IMR-90 (cell line): ENCODE results near the gene PRKACB. TPM values are rescaled to one million over a fixed set of nuclear protein-coding genes. Genes with fewer than 3 reads are reported as not detected.

ENCODE experiments used
- ATAC-seq: fragments of 200-7000 bp; cut with Tn5 transposase; 2 replicates; pipeline ENCODE4 v1.9.1; 2020; ENCODE audit warnings: low read depth, mild to moderate bottlenecking, moderate library complexity
- BruUV-seq: library from RNA; stranded (reverse); fragments of 400-500 nt; replicated peaks from 2 replicates; lab custom pipeline; 2021; lab: Mats Ljungman, UMichigan
- CTCF ChIA-PET: fragments of 300-600 bp; formaldehyde crosslinking; extraction: SDS; loops from one replicate; lab custom pipeline; 2021; ENCODE audit warnings: antibody characterized with exemption; lab: Yijun Ruan, JAX
- POLR2A ChIA-PET: fragments of 300-600 bp; sonication (Branson Sonifier 250); formaldehyde crosslinking; loops from one replicate; lab custom pipeline; 2022; ENCODE audit warnings: antibody characterized with exemption; ENCODE audit not compliant: unreplicated experiment; lab: Charles Lee
- DNase-seq: peaks from one replicate; pipeline ENCODE4 v3.0.0; 2013
- H2AFZ ChIP-seq: replicated peaks from 2 replicates; pipeline ENCODE3; 2013; ENCODE audit warnings: low read length, mild to moderate bottlenecking; ENCODE audit not compliant: poor library complexity
- H2AK5ac ChIP-seq: 2 replicates; pipeline ENCODE4 v1.6.1; 2013; ENCODE audit warnings: low read depth, low read length, inconsistent platforms
- H2AK9ac ChIP-seq: replicated peaks from 2 replicates; pipeline ENCODE3; 2013; ENCODE audit warnings: mild to moderate bottlenecking, low read depth, low read length, moderate library complexity; ENCODE audit not compliant: poor library complexity
- H2BK120ac ChIP-seq: 2 replicates; pipeline ENCODE4 v1.6.1; 2013; ENCODE audit warnings: low read depth, low read length, inconsistent platforms
- H2BK15ac ChIP-seq: 3 replicates; pipeline ENCODE4 v1.6.1; 2013; ENCODE audit warnings: low read depth, low read length, inconsistent platforms
- H2BK20ac ChIP-seq: 2 replicates; pipeline ENCODE4 v1.6.1; 2013; ENCODE audit warnings: low read depth, mild to moderate bottlenecking, inconsistent platforms, low read length, moderate library complexity
- H2BK5ac ChIP-seq: 2 replicates; pipeline ENCODE4 v1.6.1; 2013; ENCODE audit warnings: mild to moderate bottlenecking, low read depth, low read length, inconsistent platforms; ENCODE audit not compliant: poor library complexity, severe bottlenecking
- H3K14ac ChIP-seq: replicated peaks from 2 replicates; pipeline ENCODE4 v1.6.1; 2013; ENCODE audit warnings: low read depth, low read length, inconsistent platforms
- H3K18ac ChIP-seq: 2 replicates; pipeline ENCODE4 v1.6.1; 2013; ENCODE audit warnings: low read depth, low read length, control low read depth
- H3K23ac ChIP-seq: 2 replicates; pipeline ENCODE4 v1.6.1; 2013; ENCODE audit warnings: low read depth, low read length, inconsistent platforms
- H3K27ac ChIP-seq: 2 replicates; pipeline ENCODE4 v1.5.1; 2013; ENCODE audit warnings: mild to moderate bottlenecking, control low read depth, low read length; ENCODE audit not compliant: insufficient read depth
- H3K27me3 ChIP-seq: 2 replicates; pipeline ENCODE4 v1.6.1; 2013; ENCODE audit warnings: low read length; ENCODE audit not compliant: control insufficient read depth, insufficient read depth
- H3K36me3 ChIP-seq: 2 replicates; pipeline ENCODE4 v1.6.1; 2013; ENCODE audit warnings: low read length, mixed read lengths; ENCODE audit not compliant: control insufficient read depth, insufficient read depth
- H3K4ac ChIP-seq: 2 replicates; pipeline ENCODE4 v1.6.1; 2013; ENCODE audit warnings: low read depth, low read length, inconsistent platforms
- H3K4me1 ChIP-seq: 2 replicates; pipeline ENCODE4 v1.6.1; 2013; ENCODE audit warnings: low read length, mixed read lengths; ENCODE audit not compliant: control insufficient read depth, insufficient read depth
- H3K4me2 ChIP-seq: 2 replicates; pipeline ENCODE4 v1.6.1; 2013; ENCODE audit warnings: low read depth, mild to moderate bottlenecking, control low read depth, low read length, moderate library complexity
- H3K4me3 ChIP-seq: 2 replicates; pipeline ENCODE4 v1.5.1; 2013; ENCODE audit warnings: low read depth, mild to moderate bottlenecking, control low read depth, low read length, moderate library complexity; ENCODE audit not compliant: insufficient read depth
- H3K56ac ChIP-seq: 2 replicates; pipeline ENCODE4 v1.6.1; 2013; ENCODE audit warnings: low read length, inconsistent platforms; ENCODE audit not compliant: insufficient read depth; ENCODE audit errors: extremely low read depth
- H3K79me1 ChIP-seq, 2 experiments: 2 replicates each; pipeline ENCODE4 v1.6.1; 2013; ENCODE audit warnings: low read length in 2 of 2, inconsistent platforms in 1 of 2, low read depth in 1 of 2
- H3K9ac ChIP-seq: 2 replicates; pipeline ENCODE4 v1.6.1; 2013; ENCODE audit warnings: low read depth, low read length, control low read depth
- H3K9me1 ChIP-seq: 2 replicates; pipeline ENCODE4 v1.6.1; 2013; ENCODE audit warnings: low read length, inconsistent platforms; ENCODE audit not compliant: insufficient read depth
- H3K9me3 ChIP-seq: 2 replicates; pipeline ENCODE4 v1.6.1; 2013; ENCODE audit warnings: low read length; ENCODE audit not compliant: control insufficient read depth, insufficient read depth
- H4K20me1 ChIP-seq: 2 replicates; pipeline ENCODE4 v1.6.1; 2013; ENCODE audit warnings: low read length, inconsistent platforms; ENCODE audit not compliant: insufficient read depth
- H4K5ac ChIP-seq: 2 replicates; pipeline ENCODE4 v1.6.1; 2013; ENCODE audit warnings: mild to moderate bottlenecking, low read depth, low read length, control low read depth
- H4K8ac ChIP-seq, 2 experiments: 2 replicates each; pipeline ENCODE4 v1.6.1; 2013; ENCODE audit warnings: low read depth in 2 of 2, low read length in 2 of 2, control low read depth in 1 of 2, inconsistent platforms in 1 of 2
- H4K91ac ChIP-seq: 2 replicates; pipeline ENCODE4 v1.6.1; 2013; ENCODE audit warnings: low read depth, low read length, inconsistent platforms; ENCODE audit not compliant: insufficient read depth
- MAFK ChIP-seq: IDR thresholded peaks from 2 replicates; pipeline ENCODE4 v1.6.1; 2012; ENCODE audit warnings: low read depth, low read length, improper control_type of control experiment
- MAZ ChIP-seq: IDR thresholded peaks from 2 replicates; pipeline ENCODE4 v1.6.1; 2012; ENCODE audit warnings: low read depth, mild to moderate bottlenecking, low read length, improper control_type of control experiment, moderate library complexity, borderline replicate concordance
- POLR2A ChIP-seq: IDR thresholded peaks from 2 replicates; pipeline ENCODE4 v1.6.1; 2012; ENCODE audit warnings: mild to moderate bottlenecking, low read depth, low read length
- USF2 ChIP-seq: fragments of 150-350 bp; IDR thresholded peaks from 2 replicates; pipeline ENCODE4 v1.6.1; 2017; ENCODE audit warnings: mild to moderate bottlenecking, antibody characterized with exemption, low read length, low read depth
- WGBS, 2 experiments: methylation state at CpG; one replicate each; pipeline versions ENCODE4 v1.1.5 to v1.1.7; 2013; ENCODE audit warnings: missing lambda C conversion rate in 2 of 2; ENCODE audit not compliant: insufficient read length in 1 of 2; ENCODE audit errors: extremely low coverage in 2 of 2; 5-methylcytosine and 5-hydroxymethylcytosine counted together
- dilution Hi-C: fragments of 300-500 bp; cut with HindIII; formaldehyde crosslinking; loops from one replicate; pipeline ENCODE4 v1.14.3; 2018; ENCODE audit warnings: low sequenced_read_pairs; ENCODE audit not compliant: unreplicated experiment
- in situ Hi-C: fragments of 300-500 bp; cut with MboI; formaldehyde crosslinking; loops from 3 replicates; pipeline ENCODE4 v1.14.3; 2019; ENCODE audit warnings: low sequenced_read_pairs, inconsistent platforms, mixed read lengths
- intact Hi-C: fragments of 100-400 bp; cut with micrococcal nuclease; formaldehyde crosslinking; loops from 2 replicates; pipeline ENCODE4 v1.10.0; 2022
- polyA plus RNA-seq, 3 experiments: library from polyadenylated mRNA; depleted of rRNA; stranded (reverse); fragments of >200 nt; gene quantifications; 2 replicates each; pipeline ENCODE4 v1.2.3, GENCODE V29; 2012; ENCODE audit warnings: low replicate concordance in 1 of 3
- total RNA-seq: library from RNA; depleted of rRNA; stranded (reverse); fragments of >200 nt; gene quantifications from 2 replicates; pipeline ENCODE4 v1.2.3, GENCODE V29; 2012

The PRKACB gene
- total and polyA plus RNA-seq, 2 of the 4 experiments (the other 2 are of a cell fraction), result 8.2 to 8.3 TPM

- no TSS peak for BruUV-seq
- ATAC-seq (no peak), DNase-seq (no peak)
- Histone ChIP-seq H3K27ac (no peak overlapping the region), H3K9me1 (peaks cover 9% of the 10 kb centered on the region), H2BK5ac (no peak overlapping the region), H3K56ac (no peak overlapping the region), H4K8ac (no peak overlapping the region), H4K5ac (no peak overlapping the region), H3K4me2 (no peak overlapping the region), H4K20me1 (no peaks in the 10 kb centered on the region), H3K9me3 (no peaks in the 10 kb centered on the region), H3K4ac (no peak overlapping the region), H3K36me3 (no peaks in the 10 kb centered on the region), H2AFZ (no peak overlapping the region), H4K91ac (no peak overlapping the region), H3K27me3 (no peaks in the 10 kb centered on the region), H2BK120ac (no peak overlapping the region), H3K4me3 (no peak overlapping the region), H3K23ac (no peak overlapping the region), H3K79me1 (no peaks in the 10 kb centered on the region; a peak in 1 of 4 replicates), H3K14ac (no peak overlapping the region), H3K9ac (no peak overlapping the region), H2AK9ac (no peak overlapping the region), H2AK5ac (no peak overlapping the region), H2BK15ac (no peak overlapping the region), H3K4me1 (peaks cover 9% of the 10 kb centered on the region; the same call in 1 of the 2 replicates), H2BK20ac (no peak overlapping the region), H3K18ac (no peak overlapping the region)
- ChIA-PET POLR2A (no interaction called here), CTCF (no interaction called here)
- dilution Hi-C loops, result no loop called here
- intact Hi-C loops, result loop anchor here (5.0 kb wide), 1 partner anchor 127 kb away; no protein-coding TSS in a partner anchor
- TF ChIP-seq MAFK (no peak), USF2 (no peak), POLR2A (no peak), MAZ (no peak)
- WGBS, 2 experiments, result no CpG with 5 or more reads among the region's 2 CpGs
- in situ Hi-C loops, result no loop called here
These were observed 106.6 kb downstream of the PRKACB start for GRCh38 chr1:84250668-84251067.
